Activated CD8-positive, alpha-beta T cell treated with anti-CD3 and anti-CD28 coated beads, Interleukin-2, amount 10 ng/mL, durations not matched to agents 7 days and 5 days (primary cell): ENCODE results near the gene LGR4. TPM values are rescaled to one million over a fixed set of nuclear protein-coding genes. Genes with fewer than 3 reads are reported as not detected.

Source experiments
- ATAC-seq: fragments of 150-1000 bp; cut with Tn5 transposase; one replicate; pipeline ENCODE4 v1.10.0; 2021; ENCODE audit warnings: moderate library complexity
- CTCF ChIA-PET: fragments of 350-600 bp; sonication (Branson Sonifier 250); formaldehyde crosslinking; loops from one replicate; lab custom pipeline; 2021; ENCODE audit warnings: antibody characterized with exemption; lab: Charles Lee
- POLR2A ChIA-PET: fragments of 350-600 bp; sonication (Branson Sonifier 250); formaldehyde crosslinking; loops from one replicate; lab custom pipeline; 2021; ENCODE audit warnings: antibody characterized with exemption; lab: Charles Lee
- DNase-seq: peaks from one replicate; pipeline ENCODE4 v3.0.0-alpha.2; 2020
- H3K27ac Mint-ChIP-seq: one replicate; pipeline ENCODE4 v1.8.0; 2021; ENCODE audit warnings: mild to moderate bottlenecking, mixed read lengths
- H3K27me3 Mint-ChIP-seq: one replicate; pipeline ENCODE4 v1.8.0; 2021; ENCODE audit warnings: low read depth, mixed read lengths
- H3K36me3 Mint-ChIP-seq: one replicate; pipeline ENCODE4 v1.8.0; 2021; ENCODE audit warnings: low read depth, mixed read lengths
- H3K4me1 Mint-ChIP-seq: one replicate; pipeline ENCODE4 v1.8.0; 2021; ENCODE audit warnings: low read depth, mixed read lengths
- H3K4me3 Mint-ChIP-seq: one replicate; pipeline ENCODE4 v1.8.0; 2021; ENCODE audit warnings: mild to moderate bottlenecking, mixed read lengths
- H3K9me3 Mint-ChIP-seq: one replicate; pipeline ENCODE4 v1.8.0; 2022; ENCODE audit warnings: mixed read lengths; ENCODE audit not compliant: insufficient read depth
- total RNA-seq, 2 experiments: library from RNA; stranded (reverse); gene quantifications; one replicate each; pipeline ENCODE4 v1.2.3, GENCODE V29; 2021

LGR4 gene
- total RNA-seq, 2 experiments from 2014 or later, result 0.05 TPM; not detected in 1

- H3K4me1 Mint-ChIP-seq, result peaks cover 4% of the 10 kb centered on the region
- no peaks in the 10 kb centered on the region for H3K9me3 Mint-ChIP-seq
- peaks cover 30% of the 10 kb centered on the region for H3K27me3 Mint-ChIP-seq
- ChIA-PET POLR2A (no interaction called here), CTCF (no interaction called here)
- no peak overlapping the region for H3K4me3 Mint-ChIP-seq
- H3K36me3 Mint-ChIP-seq, result no peaks in the 10 kb centered on the region
- ATAC-seq (no peak), DNase-seq (no peak)
- no peak overlapping the region for H3K27ac Mint-ChIP-seq
Measured at GRCh38 chr11:27467181-27467913, 5.2 kb downstream of the LGR4 start.

GRCh38 chr11:27466363-27466762 is 6.2 kb downstream of the LGR4 start:
- Mint-ChIP-seq H3K4me3 (no peak overlapping the region), H3K9me3 (no peaks in the 10 kb centered on the region), H3K27me3 (peaks cover 27% of the 10 kb centered on the region), H3K4me1 (peaks cover 1% of the 10 kb centered on the region), H3K27ac (no peak overlapping the region), H3K36me3 (no peaks in the 10 kb centered on the region)
- ChIA-PET POLR2A (no interaction called here), CTCF (no interaction called here)
- no peak for ATAC-seq
- no peak for DNase-seq

GRCh38 chr11:27465629-27466028 is 7.0 kb downstream of the LGR4 start:
- Mint-ChIP-seq H3K36me3 (no peaks in the 10 kb centered on the region), H3K27me3 (peaks cover 20% of the 10 kb centered on the region), H3K4me1 (no peaks in the 10 kb centered on the region), H3K27ac (no peak overlapping the region), H3K4me3 (no peak overlapping the region), H3K9me3 (no peaks in the 10 kb centered on the region)
- DNase-seq (no peak), ATAC-seq (no peak)
- POLR2A ChIA-PET, result no interaction called here
- CTCF ChIA-PET, result no interaction called here

- Mint-ChIP-seq H3K27ac (no peak overlapping the region), H3K4me3 (no peak overlapping the region), H3K27me3 (peaks cover 13% of the 10 kb centered on the region), H3K4me1 (no peaks in the 10 kb centered on the region), H3K9me3 (no peaks in the 10 kb centered on the region), H3K36me3 (no peaks in the 10 kb centered on the region)
- CTCF ChIA-PET, result no interaction called here
- DNase-seq (no peak), ATAC-seq (no peak)
- POLR2A ChIA-PET, result no interaction called here
Measured at GRCh38 chr11:27464909-27465308, 7.7 kb downstream of the LGR4 start.

GRCh38 chr11:27464289-27464696 is 8.3 kb downstream of the LGR4 start:
- H3K27ac Mint-ChIP-seq, result no peak overlapping the region
- CTCF ChIA-PET, result no interaction called here

GRCh38 chr11:27462543-27462942 is 10.0 kb downstream of the LGR4 start:
- ChIA-PET POLR2A (no interaction called here), CTCF (no interaction called here)
- no peaks in the 10 kb centered on the region for H3K4me1 Mint-ChIP-seq
- no peak for ATAC-seq
- peaks cover 6% of the 10 kb centered on the region for H3K27me3 Mint-ChIP-seq
- no peak overlapping the region for H3K4me3 Mint-ChIP-seq
- H3K36me3 Mint-ChIP-seq, result no peaks in the 10 kb centered on the region
- no peak for DNase-seq
- H3K9me3 Mint-ChIP-seq, result no peaks in the 10 kb centered on the region
- H3K27ac Mint-ChIP-seq, result no peak overlapping the region

More at GRCh38 chr11:27464289-27464696, 8.3 kb downstream of the LGR4 start:
- Mint-ChIP-seq H3K9me3 (no peaks in the 10 kb centered on the region), H3K27me3 (peaks cover 9% of the 10 kb centered on the region), H3K4me1 (no peaks in the 10 kb centered on the region), H3K36me3 (no peaks in the 10 kb centered on the region), H3K4me3 (no peak overlapping the region)
- DNase-seq (no peak), ATAC-seq (no peak)
- POLR2A ChIA-PET, result no interaction called here

- DNase-seq, result no peak
- no peak for ATAC-seq
- H3K27me3 Mint-ChIP-seq, result peaks cover 6% of the 10 kb centered on the region
- no peak overlapping the region for H3K4me3 Mint-ChIP-seq
- ChIA-PET CTCF (interaction anchor here (1.5 kb wide), 1 partner anchor 11 kb away, joined by 3 read pairs; no protein-coding TSS in a partner anchor), POLR2A (interaction anchor here (0.7 kb wide), 1 partner anchor 720 kb away, joined by 4 read pairs; no protein-coding TSS in a partner anchor)
- no peak overlapping the region for H3K27ac Mint-ChIP-seq
- H3K4me1 Mint-ChIP-seq, result no peaks in the 10 kb centered on the region
- no peaks in the 10 kb centered on the region for H3K36me3 Mint-ChIP-seq
- H3K9me3 Mint-ChIP-seq, result no peaks in the 10 kb centered on the region
Measured at GRCh38 chr11:27460158-27460978, 12.2 kb downstream of the LGR4 start.

GRCh38 chr11:27459191-27459590 is 13.4 kb downstream of the LGR4 start:
- H3K27me3 Mint-ChIP-seq, result peaks cover 3% of the 10 kb centered on the region
- H3K9me3 Mint-ChIP-seq, result no peaks in the 10 kb centered on the region
- H3K4me1 Mint-ChIP-seq, result no peaks in the 10 kb centered on the region
- ATAC-seq (no peak), DNase-seq (no peak)
- ChIA-PET POLR2A (no interaction called here), CTCF (no interaction called here)
- no peak overlapping the region for H3K4me3 Mint-ChIP-seq
- no peaks in the 10 kb centered on the region for H3K36me3 Mint-ChIP-seq
- H3K27ac Mint-ChIP-seq, result no peak overlapping the region

- no peak for ATAC-seq
- Mint-ChIP-seq H3K27ac (no peak overlapping the region), H3K9me3 (no peaks in the 10 kb centered on the region), H3K36me3 (no peaks in the 10 kb centered on the region), H3K27me3 (peaks cover 3% of the 10 kb centered on the region), H3K4me1 (no peaks in the 10 kb centered on the region), H3K4me3 (no peak overlapping the region)
- no peak for DNase-seq
- ChIA-PET CTCF (no interaction called here), POLR2A (no interaction called here)
Measured at GRCh38 chr11:27458182-27458581, 14.4 kb downstream of the LGR4 start.

GRCh38 chr11:27456795-27457329 is 15.7 kb downstream of the LGR4 start:
- Mint-ChIP-seq H3K36me3 (no peaks in the 10 kb centered on the region), H3K4me1 (no peaks in the 10 kb centered on the region), H3K4me3 (no peak overlapping the region), H3K27ac (no peak overlapping the region), H3K27me3 (peaks cover 3% of the 10 kb centered on the region), H3K9me3 (no peaks in the 10 kb centered on the region)
- no peak for DNase-seq
- ChIA-PET POLR2A (no interaction called here), CTCF (no interaction called here)
- ATAC-seq, result no peak

- ChIA-PET CTCF (no interaction called here), POLR2A (no interaction called here)
- ATAC-seq (no peak), DNase-seq (no peak)
- H3K27me3 Mint-ChIP-seq, result peaks cover 3% of the 10 kb centered on the region
- H3K9me3 Mint-ChIP-seq, result no peaks in the 10 kb centered on the region
- no peak overlapping the region for H3K27ac Mint-ChIP-seq
- H3K36me3 Mint-ChIP-seq, result no peaks in the 10 kb centered on the region
- no peak overlapping the region for H3K4me3 Mint-ChIP-seq
- no peaks in the 10 kb centered on the region for H3K4me1 Mint-ChIP-seq
Measured at GRCh38 chr11:27456140-27456794, 16.3 kb downstream of the LGR4 start.

GRCh38 chr11:27455667-27456066 is 16.9 kb downstream of the LGR4 start:
- no peak for ATAC-seq
- ChIA-PET CTCF (no interaction called here), POLR2A (no interaction called here)
- H3K9me3 Mint-ChIP-seq, result no peaks in the 10 kb centered on the region
- no peak for DNase-seq
- H3K4me3 Mint-ChIP-seq, result no peak overlapping the region
- H3K27ac Mint-ChIP-seq, result no peak overlapping the region
- peaks cover 3% of the 10 kb centered on the region for H3K27me3 Mint-ChIP-seq
- no peaks in the 10 kb centered on the region for H3K36me3 Mint-ChIP-seq
- H3K4me1 Mint-ChIP-seq, result no peaks in the 10 kb centered on the region
